ENCODE measurements around the gene PELI2.

PELI2 gene

DNA sequence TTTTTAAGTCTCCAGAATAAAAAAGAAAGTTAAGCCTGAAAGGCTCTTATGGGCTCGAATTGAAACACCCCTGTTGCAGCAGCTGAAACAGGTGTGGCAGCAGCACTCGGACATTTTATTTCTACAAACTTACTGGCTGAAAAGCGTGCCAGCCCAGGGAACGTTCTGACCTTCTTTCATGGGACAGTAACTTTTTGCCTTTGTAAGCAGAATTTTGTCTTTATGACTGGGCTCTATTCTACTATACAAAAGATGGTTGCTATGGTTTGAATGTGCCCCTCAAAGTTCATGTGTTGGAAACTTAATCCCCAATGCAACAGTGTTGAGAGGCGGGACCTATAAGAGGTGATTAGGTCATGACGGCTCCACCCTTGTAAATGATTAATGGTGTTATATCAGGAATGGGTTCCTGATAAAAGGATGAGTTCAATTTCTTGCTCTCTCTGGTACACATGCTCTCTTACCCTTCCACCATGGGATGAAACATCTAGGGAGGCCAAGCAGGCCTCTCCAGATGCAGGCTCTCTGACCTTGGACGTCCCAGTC is 52.7 kb downstream of the PELI2 start:
- H3K27ac ChIP-seq (ENCODE audit: extremely low read depth, low read depth, low read length): no peak overlapping the region
- CTCF ChIA-PET: no interaction called here
- POLR2A ChIA-PET: no interaction called here
- H3K36me3 ChIP-seq (ENCODE audit: control insufficient read depth in 2 of 2, insufficient read depth in 1 of 2, low read length in 2 of 2): no peaks in the 10 kb centered on the region
- H3K4me3 ChIP-seq (ENCODE audit: low read depth, low read length): no peak overlapping the region
- peaks cover 12% of the 10 kb centered on the region for H3K4me1 ChIP-seq (ENCODE audit: control insufficient read depth, insufficient read depth, low read length)
- TF ChIP-seq ZNF792 (tag by site-specific recombination; IDR thresholded peaks at IDR 0.05) (no peak), SCRT2 (tag by site-specific recombination; IDR thresholded peaks at IDR 0.05) (peak; percentile 56), HOXC10 (CRISPR knock-in tag; IDR thresholded peaks at IDR 0.05) (no peak), ZNF140 (tag by site-specific recombination; IDR thresholded peaks at IDR 0.05) (no peak), ZFHX2 (tag by site-specific recombination; conservative IDR thresholded peaks at IDR 0.05) (no peak), ZNF248 (tag by site-specific recombination; IDR thresholded peaks at IDR 0.05) (no peak), ZNF274 (IDR thresholded peaks at IDR 0.05; ENCODE audit: low read length) (no peak), ZNF274 (tag by site-specific recombination; IDR thresholded peaks at IDR 0.05; ENCODE audit: borderline replicate concordance) (no peak)
- TF ChIP-seq, protein P1, sequence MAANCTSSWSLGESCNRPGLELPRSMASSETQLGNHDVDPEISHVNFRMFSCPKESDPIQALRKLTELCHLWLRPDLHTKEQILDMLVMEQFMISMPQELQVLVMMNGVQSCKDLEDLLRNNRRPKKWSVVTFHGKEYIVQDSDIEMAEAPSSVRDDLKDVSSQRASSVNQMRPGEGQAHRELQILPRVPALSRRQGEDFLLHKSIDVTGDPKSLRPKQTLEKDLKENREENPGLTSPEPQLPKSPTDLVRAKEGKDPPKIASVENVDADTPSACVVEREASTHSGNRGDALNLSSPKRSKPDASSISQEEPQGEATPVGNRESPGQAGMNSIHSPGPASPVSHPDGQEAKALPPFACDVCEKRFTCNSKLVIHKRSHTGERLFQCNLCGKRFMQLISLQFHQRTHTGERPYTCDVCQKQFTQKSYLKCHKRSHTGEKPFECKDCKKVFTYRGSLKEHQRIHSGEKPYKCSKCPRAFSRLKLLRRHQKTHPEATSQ (tag by site-specific recombination; IDR thresholded peaks at IDR 0.05): no peak
- H3K9me3 ChIP-seq (ENCODE audit: control insufficient read depth, insufficient read depth, low read depth, low read length): 0 out of 2 replicates have a peak, but pooled peaks cover under 1% of the 10 kb centered on the region

DNA sequence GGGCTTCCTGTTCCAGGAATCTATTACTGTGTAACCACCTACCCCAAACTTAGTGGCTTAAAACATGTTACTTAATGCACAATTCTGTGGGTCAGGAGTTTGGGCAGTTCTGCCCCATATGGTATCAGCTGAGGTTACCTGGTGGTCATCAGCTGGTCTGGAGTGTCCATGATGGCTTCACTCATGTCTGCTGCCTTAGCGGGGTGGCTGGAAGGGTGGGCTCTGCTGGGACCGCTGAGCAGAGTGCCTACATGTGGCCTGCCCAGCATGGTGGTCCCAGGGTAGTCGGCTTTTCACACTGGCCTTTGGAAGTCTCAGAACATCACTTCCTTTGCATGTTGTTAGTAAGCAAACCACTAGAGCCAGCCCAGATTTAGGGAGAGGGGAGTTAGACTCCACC is 53.9 kb downstream of the PELI2 start:
- POLR2A ChIA-PET: no interaction called here
- peak overlapping the region; percentile 60; the same call in 1 of the 2 replicates for H3K27ac ChIP-seq (ENCODE audit: extremely low read depth, low read depth, low read length)
- H3K9me3 ChIP-seq (ENCODE audit: control insufficient read depth, insufficient read depth, low read depth, low read length): no peaks in the 10 kb centered on the region
- H3K4me3 ChIP-seq (ENCODE audit: low read depth, low read length): no peak overlapping the region
- H3K4me1 ChIP-seq (ENCODE audit: control insufficient read depth, insufficient read depth, low read length): peaks cover 12% of the 10 kb centered on the region
- no peak for TF ChIP-seq ZNF266 (tag by site-specific recombination; IDR thresholded peaks at IDR 0.05; ENCODE audit: low read depth)
- TF ChIP-seq ZNF37A (tag by site-specific recombination; IDR thresholded peaks at IDR 0.05): no peak
- no peak for TF ChIP-seq ZNF239 (tag by site-specific recombination; IDR thresholded peaks at IDR 0.05)
- CTCF ChIA-PET: no interaction called here
- no peaks in the 10 kb centered on the region for H3K36me3 ChIP-seq (ENCODE audit: control insufficient read depth in 2 of 2, insufficient read depth in 1 of 2, low read length in 2 of 2)

DNA sequence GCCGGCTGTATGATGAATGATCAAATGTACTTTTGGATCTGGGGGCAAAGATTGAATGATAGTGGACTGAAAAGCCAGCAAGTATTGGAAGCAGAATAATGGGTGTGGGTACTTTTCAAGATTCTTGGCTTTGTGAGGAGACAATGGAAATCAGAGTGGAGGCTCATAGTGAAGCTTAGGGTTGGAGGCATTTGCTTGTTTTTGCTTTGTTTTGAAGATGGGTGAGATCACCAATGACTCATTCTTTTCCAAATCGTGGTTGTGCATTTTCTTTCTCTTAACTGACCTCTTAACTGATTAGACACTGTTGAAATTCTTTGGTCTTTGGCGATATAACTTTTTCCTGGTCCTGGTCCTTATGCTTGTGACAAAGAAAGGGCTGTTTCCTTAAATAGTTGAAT is 54.4 kb downstream of the PELI2 start:
- H3K36me3 ChIP-seq (ENCODE audit: control insufficient read depth in 2 of 2, insufficient read depth in 1 of 2, low read length in 2 of 2): no peaks in the 10 kb centered on the region
- H3K9me3 ChIP-seq (ENCODE audit: control insufficient read depth, insufficient read depth, low read depth, low read length): no peaks in the 10 kb centered on the region
- CTCF ChIA-PET: no interaction called here
- peaks cover 12% of the 10 kb centered on the region for H3K4me1 ChIP-seq (ENCODE audit: control insufficient read depth, insufficient read depth, low read length)
- H3K4me3 ChIP-seq (ENCODE audit: low read depth, low read length): no peak overlapping the region
- peak overlapping the region; percentile 60; the same call in 1 of the 2 replicates for H3K27ac ChIP-seq (ENCODE audit: extremely low read depth, low read depth, low read length)
- POLR2A ChIA-PET: interaction anchor here (1.8 kb wide), 1 partner anchor 54 kb away, joined by 3 read pairs; the partner anchor contains the start of gene PELI2
- TF ChIP-seq, protein P2, sequence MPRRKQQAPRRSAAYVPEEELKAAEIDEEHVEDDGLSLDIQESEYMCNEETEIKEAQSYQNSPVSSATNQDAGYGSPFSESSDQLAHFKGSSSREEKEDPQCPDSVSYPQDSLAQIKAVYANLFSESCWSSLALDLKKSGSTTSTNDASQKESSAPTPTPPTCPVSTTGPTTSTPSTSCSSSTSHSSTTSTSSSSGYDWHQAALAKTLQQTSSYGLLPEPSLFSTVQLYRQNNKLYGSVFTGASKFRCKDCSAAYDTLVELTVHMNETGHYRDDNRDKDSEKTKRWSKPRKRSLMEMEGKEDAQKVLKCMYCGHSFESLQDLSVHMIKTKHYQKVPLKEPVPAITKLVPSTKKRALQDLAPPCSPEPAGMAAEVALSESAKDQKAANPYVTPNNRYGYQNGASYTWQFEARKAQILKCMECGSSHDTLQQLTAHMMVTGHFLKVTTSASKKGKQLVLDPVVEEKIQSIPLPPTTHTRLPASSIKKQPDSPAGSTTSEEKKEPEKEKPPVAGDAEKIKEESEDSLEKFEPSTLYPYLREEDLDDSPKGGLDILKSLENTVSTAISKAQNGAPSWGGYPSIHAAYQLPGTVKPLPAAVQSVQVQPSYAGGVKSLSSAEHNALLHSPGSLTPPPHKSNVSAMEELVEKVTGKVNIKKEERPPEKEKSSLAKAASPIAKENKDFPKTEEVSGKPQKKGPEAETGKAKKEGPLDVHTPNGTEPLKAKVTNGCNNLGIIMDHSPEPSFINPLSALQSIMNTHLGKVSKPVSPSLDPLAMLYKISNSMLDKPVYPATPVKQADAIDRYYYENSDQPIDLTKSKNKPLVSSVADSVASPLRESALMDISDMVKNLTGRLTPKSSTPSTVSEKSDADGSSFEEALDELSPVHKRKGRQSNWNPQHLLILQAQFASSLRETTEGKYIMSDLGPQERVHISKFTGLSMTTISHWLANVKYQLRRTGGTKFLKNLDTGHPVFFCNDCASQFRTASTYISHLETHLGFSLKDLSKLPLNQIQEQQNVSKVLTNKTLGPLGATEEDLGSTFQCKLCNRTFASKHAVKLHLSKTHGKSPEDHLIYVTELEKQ (tag by site-specific recombination; IDR thresholded peaks at IDR 0.05; ENCODE audit: borderline replicate concordance): no peak; the same call in 1 of the 2 replicates
- TF ChIP-seq WT1 (tag by site-specific recombination; IDR thresholded peaks at IDR 0.05) (no peak), ZNF660 (tag by site-specific recombination; IDR thresholded peaks at IDR 0.05) (no peak), ZSCAN30 (tag by site-specific recombination; IDR thresholded peaks at IDR 0.05) (no peak), PRDM1 (tag by site-specific recombination; IDR thresholded peaks at IDR 0.05) (peak; percentile 83), ZNF48 (tag by site-specific recombination; IDR thresholded peaks at IDR 0.05) (no peak)
- TF ChIP-seq, protein P3, sequence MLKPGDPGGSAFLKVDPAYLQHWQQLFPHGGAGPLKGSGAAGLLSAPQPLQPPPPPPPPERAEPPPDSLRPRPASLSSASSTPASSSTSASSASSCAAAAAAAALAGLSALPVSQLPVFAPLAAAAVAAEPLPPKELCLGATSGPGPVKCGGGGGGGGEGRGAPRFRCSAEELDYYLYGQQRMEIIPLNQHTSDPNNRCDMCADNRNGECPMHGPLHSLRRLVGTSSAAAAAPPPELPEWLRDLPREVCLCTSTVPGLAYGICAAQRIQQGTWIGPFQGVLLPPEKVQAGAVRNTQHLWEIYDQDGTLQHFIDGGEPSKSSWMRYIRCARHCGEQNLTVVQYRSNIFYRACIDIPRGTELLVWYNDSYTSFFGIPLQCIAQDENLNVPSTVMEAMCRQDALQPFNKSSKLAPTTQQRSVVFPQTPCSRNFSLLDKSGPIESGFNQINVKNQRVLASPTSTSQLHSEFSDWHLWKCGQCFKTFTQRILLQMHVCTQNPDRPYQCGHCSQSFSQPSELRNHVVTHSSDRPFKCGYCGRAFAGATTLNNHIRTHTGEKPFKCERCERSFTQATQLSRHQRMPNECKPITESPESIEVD (tag by site-specific recombination; IDR thresholded peaks at IDR 0.05): peak; percentile 74
- TF ChIP-seq, protein P4, sequence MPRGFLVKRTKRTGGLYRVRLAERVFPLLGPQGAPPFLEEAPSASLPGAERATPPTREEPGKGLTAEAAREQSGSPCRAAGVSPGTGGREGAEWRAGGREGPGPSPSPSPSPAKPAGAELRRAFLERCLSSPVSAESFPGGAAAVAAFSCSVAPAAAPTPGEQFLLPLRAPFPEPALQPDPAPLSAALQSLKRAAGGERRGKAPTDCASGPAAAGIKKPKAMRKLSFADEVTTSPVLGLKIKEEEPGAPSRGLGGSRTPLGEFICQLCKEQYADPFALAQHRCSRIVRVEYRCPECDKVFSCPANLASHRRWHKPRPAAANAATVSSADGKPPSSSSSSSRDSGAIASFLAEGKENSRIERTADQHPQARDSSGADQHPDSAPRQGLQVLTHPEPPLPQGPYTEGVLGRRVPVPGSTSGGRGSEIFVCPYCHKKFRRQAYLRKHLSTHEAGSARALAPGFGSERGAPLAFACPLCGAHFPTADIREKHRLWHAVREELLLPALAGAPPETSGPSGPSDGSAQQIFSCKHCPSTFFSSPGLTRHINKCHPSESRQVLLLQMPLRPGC (tag by site-specific recombination; IDR thresholded peaks at IDR 0.05): peak; percentile 62
- TF ChIP-seq, protein P5, sequence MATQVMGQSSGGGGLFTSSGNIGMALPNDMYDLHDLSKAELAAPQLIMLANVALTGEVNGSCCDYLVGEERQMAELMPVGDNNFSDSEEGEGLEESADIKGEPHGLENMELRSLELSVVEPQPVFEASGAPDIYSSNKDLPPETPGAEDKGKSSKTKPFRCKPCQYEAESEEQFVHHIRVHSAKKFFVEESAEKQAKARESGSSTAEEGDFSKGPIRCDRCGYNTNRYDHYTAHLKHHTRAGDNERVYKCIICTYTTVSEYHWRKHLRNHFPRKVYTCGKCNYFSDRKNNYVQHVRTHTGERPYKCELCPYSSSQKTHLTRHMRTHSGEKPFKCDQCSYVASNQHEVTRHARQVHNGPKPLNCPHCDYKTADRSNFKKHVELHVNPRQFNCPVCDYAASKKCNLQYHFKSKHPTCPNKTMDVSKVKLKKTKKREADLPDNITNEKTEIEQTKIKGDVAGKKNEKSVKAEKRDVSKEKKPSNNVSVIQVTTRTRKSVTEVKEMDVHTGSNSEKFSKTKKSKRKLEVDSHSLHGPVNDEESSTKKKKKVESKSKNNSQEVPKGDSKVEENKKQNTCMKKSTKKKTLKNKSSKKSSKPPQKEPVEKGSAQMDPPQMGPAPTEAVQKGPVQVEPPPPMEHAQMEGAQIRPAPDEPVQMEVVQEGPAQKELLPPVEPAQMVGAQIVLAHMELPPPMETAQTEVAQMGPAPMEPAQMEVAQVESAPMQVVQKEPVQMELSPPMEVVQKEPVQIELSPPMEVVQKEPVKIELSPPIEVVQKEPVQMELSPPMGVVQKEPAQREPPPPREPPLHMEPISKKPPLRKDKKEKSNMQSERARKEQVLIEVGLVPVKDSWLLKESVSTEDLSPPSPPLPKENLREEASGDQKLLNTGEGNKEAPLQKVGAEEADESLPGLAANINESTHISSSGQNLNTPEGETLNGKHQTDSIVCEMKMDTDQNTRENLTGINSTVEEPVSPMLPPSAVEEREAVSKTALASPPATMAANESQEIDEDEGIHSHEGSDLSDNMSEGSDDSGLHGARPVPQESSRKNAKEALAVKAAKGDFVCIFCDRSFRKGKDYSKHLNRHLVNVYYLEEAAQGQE (tag by site-specific recombination; IDR thresholded peaks at IDR 0.05): no peak
